ENCODE data around the gene CRLF3.
"Not testable (repeated sequence)": the region's sequence is repeated elsewhere in the genome, so short reads cannot be mapped to it uniquely, and the experiment has no call there.

Gene CRLF3

DNA sequence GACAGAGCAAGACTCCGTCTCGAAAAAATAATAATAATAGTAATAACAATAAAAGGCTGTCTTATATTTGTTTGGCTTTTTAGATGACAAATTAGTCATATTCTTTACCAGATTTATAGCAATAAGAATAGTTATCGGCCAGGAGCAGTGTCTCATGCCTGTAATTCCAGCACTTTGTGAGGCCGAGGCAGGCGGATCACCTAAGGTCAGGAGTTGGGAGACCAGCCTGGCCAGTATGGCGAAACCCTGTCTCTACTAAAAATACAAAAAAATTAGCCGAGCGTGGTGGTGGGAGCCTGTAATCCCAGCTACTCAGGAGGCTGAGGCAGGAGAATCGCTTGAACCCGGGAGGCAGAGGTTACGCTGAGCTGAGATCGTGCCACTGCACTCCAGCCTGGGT lies 10.3 kb downstream of the CRLF3 start:
- DNase-seq (ENCODE audit: low spot score): not testable (repeated sequence)

DNA sequence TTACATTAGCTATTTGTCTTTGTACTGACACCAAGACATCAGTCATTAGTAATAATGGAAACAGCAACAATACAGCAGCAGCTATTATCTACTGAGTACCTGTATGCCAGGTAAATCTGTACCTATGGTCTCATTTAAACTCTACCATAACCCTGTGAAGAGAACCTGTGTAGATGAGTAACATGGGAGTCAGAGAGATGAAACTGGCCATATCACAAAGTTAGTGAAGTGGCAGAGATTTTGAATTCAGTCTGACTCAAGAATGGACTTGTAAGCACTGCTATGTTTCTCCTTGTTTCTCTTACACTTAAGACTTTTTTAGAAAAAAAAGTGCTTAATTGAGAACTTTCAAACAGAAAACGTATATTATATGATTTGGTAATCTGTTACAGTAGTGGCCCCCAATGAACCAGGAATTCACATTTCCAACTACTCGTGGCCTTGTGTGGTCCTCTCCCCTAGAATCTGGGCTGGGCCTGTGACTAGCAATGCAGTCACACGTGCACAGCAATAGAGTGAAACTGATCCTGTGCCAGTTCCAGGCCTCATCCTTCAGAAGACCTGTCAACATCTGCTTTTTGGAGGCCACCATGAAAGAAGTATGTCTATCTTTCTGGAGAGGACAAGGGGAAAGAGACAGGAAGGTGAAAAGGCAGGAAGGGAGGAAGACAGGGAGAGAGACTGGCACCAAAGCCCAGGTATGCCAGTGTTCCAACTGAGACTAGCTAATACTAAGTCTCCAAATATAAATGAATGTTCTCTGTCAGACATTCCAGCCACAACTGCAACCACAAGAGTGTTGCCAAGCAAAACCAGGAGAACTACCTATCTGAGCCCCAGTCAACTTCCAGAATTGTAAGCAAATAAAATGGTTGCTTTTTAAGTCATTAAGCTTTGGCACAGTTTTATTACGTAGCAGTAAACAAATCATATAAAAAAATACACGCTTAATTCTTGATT lies 12.0 kb downstream of the CRLF3 start:
- peak; percentile 74 for DNase-seq (ENCODE audit: low spot score)

DNA sequence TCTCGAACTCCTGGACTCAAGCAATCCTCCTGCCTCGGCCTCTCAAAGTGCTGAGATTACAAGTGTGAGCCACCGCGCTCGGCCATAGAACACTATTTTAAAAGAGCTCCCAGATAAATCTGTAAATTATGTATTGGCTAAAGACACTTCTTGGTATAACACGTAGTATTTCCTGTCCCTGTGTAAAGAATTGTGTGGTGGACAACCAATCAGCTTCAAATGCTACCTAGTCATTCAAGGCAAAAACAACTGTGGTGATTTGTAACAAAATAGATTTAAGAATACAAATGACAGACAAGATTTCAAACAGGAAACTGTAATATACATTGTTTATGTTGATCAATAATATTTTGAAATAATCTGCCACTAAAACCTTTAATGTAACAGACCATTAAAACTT lies 14.6 kb downstream of the CRLF3 start:
- DNase-seq (ENCODE audit: low spot score): no peak

DNA sequence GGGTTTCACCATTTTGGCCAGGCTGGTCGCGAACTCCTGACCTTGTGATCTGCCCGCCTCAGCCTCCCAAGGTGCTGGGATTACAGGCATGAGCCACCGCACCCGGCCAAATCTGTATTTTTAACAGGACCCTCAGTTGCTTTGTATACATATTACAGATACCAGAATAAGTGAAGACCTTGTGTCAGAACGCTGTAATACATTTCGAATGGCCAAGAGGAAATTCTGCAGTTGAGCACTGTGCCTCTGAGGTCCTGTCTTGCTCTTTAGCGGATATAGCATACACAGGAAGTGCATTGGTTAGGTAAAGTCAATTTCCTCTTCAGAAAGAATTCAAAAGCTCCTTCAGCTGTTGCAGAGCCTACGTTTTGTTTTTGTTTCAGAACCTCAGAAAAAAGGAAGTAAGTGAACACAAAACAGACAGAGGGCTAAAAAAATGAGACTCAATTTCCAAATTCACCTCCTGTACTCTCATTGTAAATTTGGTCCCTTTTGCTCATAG lies 15.7 kb downstream of the CRLF3 start:
- DNase-seq (ENCODE audit: low spot score): no peak

DNA sequence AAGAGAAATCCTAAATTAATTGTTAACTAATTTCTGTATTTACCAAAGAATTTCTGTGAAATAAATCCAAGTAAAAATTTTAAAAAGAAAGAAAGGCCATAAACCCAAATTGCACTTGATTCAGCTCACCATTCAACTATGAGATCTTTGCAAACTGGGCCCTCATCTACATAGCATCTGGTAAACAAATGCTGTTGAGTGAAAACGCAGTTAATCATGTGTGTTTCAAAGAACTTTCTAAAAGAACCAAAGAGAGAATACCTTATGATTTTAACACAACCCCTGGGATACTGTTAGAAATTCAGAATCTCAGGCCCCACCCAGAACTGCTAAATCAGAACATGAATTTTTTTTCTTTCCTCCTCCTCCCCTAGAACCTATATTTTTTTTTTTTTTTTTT lies 16.6 kb downstream of the CRLF3 start:
- no peak for DNase-seq (ENCODE audit: low spot score)

DNA sequence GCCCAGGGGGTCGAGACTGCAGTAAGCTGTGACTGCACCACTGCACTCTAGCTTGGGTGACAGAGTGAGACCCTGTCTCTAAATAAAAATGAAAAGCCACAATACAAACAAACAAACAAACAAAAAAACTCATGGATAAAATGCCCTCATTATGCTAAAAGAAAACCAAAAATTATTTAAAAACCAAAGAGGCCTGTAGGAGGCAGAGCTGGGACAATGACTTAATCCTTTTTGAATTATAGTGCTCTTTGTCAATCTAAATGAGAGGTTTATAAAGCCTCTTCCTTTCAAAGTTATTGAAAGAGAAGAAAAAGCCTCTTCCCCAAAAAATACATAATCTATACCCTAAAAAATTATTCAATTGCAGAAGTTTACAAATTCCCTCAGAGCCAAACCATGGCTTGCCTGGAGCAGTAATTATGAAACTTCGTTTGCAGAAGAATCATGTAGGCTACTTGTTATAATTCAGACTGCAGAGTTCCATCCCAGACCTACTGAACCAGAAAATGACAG lies 18.5 kb downstream of the CRLF3 start:
- DNase-seq (ENCODE audit: low spot score): no peak

DNA sequence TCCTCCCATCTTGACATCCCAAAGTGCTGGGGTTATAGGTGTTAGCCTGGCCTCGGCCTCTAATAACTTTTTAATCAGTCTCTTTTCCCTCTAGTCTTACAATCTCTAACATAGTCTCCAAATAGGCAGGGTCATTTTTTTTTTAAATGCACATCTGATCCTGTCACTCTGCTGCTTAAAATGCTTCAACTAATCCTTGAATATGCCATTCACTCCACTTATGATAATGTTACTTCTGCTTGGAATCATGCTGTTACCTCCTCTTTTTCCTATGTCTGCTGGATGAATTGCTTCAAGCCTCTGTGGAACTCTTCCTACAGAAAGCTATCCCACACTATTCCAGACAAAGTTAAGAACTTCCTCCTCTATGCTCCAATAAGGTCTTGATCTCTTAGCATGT lies 22.8 kb downstream of the CRLF3 start:
- DNase-seq (ENCODE audit: low spot score): no peak

DNA sequence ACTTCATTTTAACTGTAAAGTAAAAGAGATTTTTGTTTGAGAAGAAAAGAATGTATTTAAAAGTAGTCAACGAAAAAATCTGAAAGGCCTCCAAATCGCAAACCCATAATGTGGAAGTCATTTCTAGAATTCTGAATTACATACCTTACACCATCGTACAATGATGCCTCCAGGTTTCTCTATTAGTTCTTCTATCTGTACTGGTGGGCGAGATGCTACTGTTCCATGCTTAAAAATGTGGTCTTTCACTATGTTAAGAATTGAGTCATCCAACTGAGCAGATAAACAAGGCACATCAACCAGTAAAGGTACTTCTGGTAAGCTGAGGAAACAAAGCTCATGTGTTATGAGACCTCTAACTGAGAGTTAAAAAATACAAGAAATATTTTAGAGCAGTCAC lies 28.5 kb downstream of the CRLF3 start:
- no peak for DNase-seq (ENCODE audit: low spot score)

DNA sequence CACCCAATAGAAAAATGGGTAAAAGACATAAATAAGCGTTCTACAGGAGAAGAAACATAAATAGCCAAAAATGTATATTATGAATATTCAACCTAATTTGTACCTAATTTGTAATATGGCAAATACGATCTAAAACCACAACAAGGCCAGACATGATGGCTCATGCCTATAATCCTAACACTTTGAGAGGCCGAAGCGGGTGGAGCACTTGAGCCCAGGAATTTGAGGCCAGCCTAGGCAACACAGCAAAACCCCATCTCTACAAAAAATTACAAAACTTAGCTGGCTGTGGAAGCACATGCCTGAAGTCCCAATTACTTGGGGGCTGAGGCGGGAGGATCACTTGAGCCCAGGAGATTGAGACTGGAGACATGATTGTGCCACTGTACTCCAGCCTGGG lies 30.1 kb downstream of the CRLF3 start:
- no peak for DNase-seq (ENCODE audit: low spot score)

DNA sequence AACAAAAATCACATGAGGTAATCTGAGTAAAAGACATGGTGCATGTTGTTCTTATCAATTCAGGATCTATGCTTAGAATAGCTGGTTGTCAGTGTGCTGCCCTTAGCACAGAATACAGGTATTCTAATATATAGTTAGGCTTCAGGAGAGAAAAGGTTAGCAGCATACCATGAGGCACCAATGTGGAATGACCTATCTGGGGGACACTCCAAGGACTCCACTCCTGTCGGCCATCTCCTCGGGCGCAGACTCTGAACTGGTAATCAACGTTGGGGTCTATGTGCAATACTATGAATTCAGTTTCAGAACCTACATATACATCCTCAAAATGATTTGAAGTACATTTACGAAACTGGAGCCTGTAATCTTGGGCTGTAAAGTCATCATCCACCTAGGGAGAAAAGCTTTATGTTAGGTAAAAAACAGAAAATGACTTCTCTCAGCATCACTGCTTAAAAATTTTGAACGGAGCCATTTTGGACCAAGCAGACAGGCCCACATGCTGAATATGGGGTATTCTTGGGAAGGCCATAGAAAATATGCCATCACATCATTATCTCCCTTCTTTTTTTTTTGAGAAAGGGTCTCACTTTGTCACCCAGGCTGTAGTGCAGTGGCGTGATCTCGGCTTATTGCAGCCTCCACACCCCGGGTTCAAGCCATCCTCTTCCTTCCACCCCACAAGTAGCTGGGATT lies 31.1 kb downstream of the CRLF3 start:
- no peak for DNase-seq (ENCODE audit: low spot score)

DNA sequence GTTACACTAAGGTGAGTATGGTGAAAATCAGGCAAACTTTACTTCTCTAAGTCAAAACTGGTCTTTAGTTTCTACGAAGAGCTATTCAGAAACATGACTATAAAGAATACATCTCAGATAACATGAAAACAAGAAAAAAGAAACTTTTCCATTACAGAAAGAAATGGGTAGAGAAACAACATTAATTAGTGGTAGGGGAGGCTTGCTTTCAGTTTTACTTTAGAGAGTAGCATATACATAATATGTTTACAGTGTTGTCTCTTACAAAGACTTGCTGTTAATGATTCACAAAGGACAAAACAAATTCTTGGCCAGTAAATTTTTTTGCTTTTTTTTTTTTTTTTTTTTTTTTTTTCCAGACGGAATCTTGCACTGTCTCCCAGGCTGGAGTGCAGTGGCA lies 34.2 kb downstream of the CRLF3 start:
- DNase-seq (ENCODE audit: low spot score): no peak

DNA sequence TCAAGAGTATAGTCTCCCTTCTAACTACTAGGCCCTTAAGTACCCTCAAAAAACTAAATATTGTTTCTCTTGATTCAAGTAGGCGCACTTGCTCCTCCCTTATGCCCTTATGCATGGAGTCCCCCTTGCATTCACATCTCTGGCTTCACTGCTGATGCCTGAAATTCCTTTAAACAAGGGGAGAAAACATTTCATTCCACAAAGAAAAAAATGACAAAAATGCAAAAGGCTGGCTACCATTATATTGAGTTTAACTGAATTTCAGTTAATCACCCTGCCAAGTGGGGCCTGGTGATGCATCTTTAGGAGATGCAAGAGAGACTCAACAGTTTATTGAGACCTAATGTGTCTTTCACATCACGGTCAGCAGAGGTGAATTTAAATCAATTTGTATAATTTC lies 35.6 kb downstream of the CRLF3 start:
- no peak for DNase-seq (ENCODE audit: low spot score)

DNA sequence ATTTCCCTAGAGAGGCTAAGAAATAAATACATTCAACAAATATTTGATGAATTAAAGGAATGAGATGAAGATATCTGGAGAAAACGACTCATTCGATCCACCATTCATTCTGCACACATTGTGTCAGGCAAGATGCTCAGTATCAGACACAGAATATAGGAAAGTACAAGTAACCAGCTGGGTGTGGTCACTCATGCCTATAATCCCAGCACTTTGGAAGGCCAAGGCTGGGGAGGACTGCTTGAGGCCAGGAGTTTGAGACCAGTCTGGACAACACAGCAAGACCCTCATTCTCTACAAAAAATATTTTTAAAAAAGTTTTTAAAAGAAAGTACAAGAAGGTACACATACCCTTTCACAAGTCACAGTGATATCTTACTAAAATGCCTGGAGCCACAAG lies 42.3 kb downstream of the CRLF3 start:
- no peak for DNase-seq (ENCODE audit: low spot score)

DNA sequence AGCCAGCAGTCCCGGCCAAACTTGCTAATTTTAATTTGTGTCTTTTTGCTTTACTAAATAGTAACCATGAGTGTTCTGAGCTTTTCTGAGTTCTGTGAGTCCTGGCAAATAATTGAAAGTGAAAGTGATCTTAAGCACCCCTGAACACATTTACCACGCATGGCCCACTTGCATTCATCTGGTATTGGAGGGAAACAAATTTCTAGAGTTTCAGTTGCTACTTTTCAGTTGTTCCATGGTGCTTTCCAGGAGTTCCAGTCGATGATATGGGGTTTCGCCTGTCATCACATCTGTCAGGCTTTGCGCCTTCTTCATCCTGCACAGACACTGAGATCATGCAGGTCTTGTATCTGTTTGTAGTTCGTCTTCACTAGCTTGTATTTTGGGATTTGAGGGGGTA lies 44.1 kb downstream of the CRLF3 start:
- DNase-seq (ENCODE audit: low spot score): no peak

DNA sequence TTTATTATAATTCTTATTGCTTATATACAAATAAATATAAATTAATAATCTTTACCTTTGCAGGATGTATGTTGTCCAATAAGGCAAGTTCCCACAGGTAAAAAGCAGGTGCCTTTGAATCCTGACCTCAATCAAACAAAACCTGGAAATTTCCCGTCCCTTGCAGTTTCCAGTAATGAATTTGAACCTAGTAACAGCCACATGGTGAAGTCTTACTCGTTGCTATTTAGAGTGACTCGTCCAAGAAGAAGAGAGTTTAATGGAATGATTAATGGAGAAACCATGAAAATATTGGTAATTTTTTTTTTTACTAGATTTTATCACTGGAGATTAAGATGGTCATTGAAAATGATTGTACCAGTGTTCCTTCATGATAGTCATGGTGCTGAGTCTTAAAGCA lies 55.7 kb downstream of the CRLF3 start:
- peak; percentile 37 for DNase-seq (ENCODE audit: low spot score)

DNA sequence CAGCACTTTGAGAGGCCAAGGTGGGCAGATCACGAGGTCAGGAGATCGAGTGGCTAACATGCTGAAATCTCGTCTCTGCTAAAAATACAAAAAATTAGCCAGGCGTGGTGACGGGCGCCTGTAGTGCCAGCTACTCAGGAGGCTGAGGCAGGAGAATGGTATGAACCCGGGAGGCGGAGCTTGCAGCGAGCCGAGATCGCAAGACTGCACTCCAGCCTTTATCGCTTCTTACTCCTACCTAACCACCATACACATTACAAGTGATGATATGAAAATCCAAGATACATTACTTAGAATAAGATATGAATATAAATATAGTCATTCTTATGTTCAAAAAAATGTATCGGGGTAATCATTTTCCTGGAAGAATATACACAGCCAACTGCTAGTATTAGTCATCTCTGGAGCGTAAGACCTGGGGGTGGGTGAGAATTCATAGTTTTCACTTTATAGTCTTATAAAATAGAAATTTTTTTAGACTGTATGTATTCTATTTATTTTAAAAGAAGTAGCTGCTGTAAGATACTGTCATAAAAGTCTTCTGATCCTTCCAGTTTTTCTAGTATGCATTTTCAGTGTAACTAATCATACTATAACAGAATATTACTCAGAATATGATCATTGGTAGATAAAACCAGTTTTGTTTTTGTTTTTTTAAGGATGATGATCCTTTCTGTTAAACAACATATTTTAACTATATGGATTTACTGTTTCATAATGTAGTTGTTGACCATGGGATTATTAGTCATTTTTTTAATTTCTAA lies 56.7 kb downstream of the CRLF3 start:
- DNase-seq (ENCODE audit: low spot score): not testable (repeated sequence)

DNA sequence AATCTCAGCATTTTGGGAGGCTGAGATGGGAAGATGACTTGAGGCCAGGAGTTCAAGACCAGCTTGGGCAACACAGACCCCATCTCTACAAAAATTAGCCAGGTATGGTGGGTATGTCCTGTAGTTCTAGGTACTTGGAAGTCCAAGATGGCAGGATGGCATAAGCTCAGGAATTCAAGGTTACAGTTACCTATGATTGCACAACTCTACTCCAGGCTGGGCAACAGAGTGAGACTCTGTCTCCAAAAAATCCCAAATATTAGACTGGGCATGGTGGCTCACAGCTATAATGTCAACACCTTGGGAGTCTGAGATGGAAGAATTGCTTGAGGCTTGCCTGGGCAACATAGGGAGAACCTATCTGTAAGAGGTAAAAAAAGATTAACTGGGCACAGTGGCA lies 63.4 kb downstream of the CRLF3 start:
- no peak for DNase-seq (ENCODE audit: low spot score)

DNA sequence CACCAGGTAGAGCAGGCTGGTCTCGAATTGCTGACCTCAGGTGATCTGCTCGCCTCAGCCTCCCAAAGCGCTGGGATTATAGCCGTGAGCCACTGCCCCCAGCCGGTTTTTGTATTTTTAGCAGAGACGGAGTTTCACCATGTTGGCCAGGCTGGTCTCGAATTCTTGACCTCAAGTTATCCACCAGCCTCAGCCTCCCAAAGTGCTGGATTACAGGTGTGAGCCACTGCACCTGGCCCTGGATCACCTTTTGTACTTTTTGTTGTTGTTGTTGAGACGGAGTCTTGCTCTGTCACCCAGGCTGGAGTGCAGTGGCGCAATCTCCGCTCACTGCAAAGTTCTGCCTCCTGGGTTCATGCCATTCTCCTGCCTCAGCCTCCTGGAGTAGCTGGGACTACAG lies 71.2 kb downstream of the CRLF3 start:
- DNase-seq (ENCODE audit: low spot score): not testable (repeated sequence)

DNA sequence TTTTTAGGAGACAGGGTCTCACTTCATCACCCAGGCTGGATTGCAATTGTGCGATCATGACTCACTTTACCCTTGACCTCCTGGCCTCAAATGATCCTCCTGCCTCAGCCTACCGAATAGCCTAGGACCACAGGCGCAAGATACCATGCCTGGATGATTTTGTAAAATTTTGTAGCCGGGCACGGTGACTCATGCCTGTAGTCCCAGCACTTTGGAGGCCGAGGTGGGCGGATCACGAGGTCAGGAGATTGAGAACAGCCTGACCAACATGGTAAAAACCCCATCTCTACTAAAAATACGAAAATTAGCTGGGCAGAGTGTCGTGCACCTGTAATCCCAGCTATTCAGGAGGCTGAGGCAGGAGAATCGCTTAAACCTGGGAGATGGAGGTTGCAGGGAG lies 73.5 kb downstream of the CRLF3 start:
- DNase-seq (ENCODE audit: low spot score): peak; percentile 5

DNA sequence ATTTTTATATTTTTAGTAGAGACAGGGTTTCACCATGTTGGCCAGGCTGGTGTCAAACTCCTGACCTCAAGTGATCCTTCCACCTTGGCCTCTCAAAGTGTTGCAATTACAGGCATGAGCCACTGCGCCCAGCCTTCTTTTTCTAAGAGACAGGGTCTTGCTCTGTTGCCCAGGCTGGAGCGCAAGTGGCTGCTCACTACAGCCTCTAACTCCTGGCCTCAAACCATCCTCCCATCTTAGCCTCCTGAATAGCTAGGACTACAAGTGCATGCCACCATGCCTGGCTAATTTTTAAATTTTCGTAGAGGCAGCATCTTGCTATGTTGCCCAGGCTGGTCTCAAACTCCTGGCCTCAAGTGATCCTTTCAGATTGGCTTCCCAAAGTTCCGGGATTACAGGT lies 76.9 kb downstream of the CRLF3 start:
- DNase-seq (ENCODE audit: low spot score): not testable (repeated sequence)

DNA sequence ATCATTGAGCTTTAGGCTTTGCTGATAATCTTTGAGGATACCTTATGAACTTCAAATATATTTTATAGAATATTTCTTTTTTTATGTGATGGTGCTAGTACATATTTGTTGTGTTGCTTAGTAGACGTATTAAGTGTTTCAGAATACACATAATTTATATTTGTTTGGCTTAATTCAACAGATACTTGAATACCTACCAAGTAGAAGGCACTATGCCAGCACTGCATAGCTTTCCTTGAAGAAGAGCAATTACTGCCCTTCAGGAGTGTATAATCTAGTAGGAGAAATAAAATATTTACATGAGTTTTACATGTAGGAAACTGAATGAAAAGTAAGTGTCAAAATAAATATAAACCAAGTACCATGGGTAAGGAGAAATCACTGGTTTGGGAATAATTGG lies 81.8 kb downstream of the CRLF3 start:
- DNase-seq (ENCODE audit: low spot score): not testable (repeated sequence)

DNA sequence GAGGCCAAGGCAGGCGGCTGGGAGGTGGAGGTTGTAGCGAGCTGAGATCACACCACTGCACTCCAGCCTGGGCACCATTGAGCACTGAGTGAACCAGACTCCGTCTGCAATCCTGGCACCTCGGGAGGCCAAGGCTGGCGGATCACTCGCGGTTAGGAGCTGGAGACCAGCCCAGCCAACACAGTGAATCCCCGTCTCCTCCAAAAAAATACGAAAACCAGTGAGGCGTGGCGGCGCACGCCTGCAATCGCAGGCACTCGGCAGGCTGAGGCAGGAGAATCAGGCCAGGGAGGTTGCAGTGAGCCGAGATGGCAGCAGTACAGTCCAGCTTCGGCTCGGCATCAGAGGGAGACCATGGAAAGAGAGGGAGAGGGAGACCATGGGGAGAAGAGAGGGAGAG lies 88.1 kb downstream of the CRLF3 start:
- DNase-seq (ENCODE audit: low spot score): not testable (repeated sequence)

All from kidney tubule cell (primary cell).